ENCODE measurements around the gene SNTN.
"Not testable (repeated sequence)": the region's sequence is repeated elsewhere in the genome, so short reads cannot be mapped to it uniquely, and the experiment has no call there.

Gene SNTN

GRCh38 chr3:63652066-63652725 lies at the start of gene SNTN:
Gene SNTN, plus strand, starts transcription at chr3:63652675. Its CDS starts 13 bp downstream, at chr3:63652688.
- H3K4me1 Mint-ChIP-seq (ENCODE audit: low read depth): no peaks in the 10 kb centered on the region
- H3K4me3 Mint-ChIP-seq: no peak within 1 kb of the TSS
- no peaks in the 10 kb centered on the region for H3K9me3 Mint-ChIP-seq (ENCODE audit: low read depth)
- no peaks in the 10 kb centered on the region for H3K36me3 Mint-ChIP-seq
- no peak within 1 kb of the TSS for H3K27ac Mint-ChIP-seq
- H3K27me3 Mint-ChIP-seq: no peaks in the 10 kb centered on the region

GRCh38 chr3:63607716-63608115 lies 44.8 kb upstream of the SNTN start:
- H3K27ac Mint-ChIP-seq: no peak overlapping the region
- H3K27me3 Mint-ChIP-seq: peaks cover 3% of the 10 kb centered on the region
- H3K9me3 Mint-ChIP-seq (ENCODE audit: low read depth): no peaks in the 10 kb centered on the region
- H3K4me3 Mint-ChIP-seq: no peak overlapping the region
- H3K36me3 Mint-ChIP-seq: no peaks in the 10 kb centered on the region
- no peaks in the 10 kb centered on the region for H3K4me1 Mint-ChIP-seq (ENCODE audit: low read depth)

GRCh38 chr3:63609408-63609807 lies 43.1 kb upstream of the SNTN start:
- no peak overlapping the region for H3K4me3 Mint-ChIP-seq
- H3K27me3 Mint-ChIP-seq: no peaks in the 10 kb centered on the region
- H3K27ac Mint-ChIP-seq: no peak overlapping the region
- H3K4me1 Mint-ChIP-seq (ENCODE audit: low read depth): no peaks in the 10 kb centered on the region
- H3K36me3 Mint-ChIP-seq: no peaks in the 10 kb centered on the region
- no peaks in the 10 kb centered on the region for H3K9me3 Mint-ChIP-seq (ENCODE audit: low read depth)

- H3K27ac Mint-ChIP-seq: no peak overlapping the region
- no peaks in the 10 kb centered on the region for H3K4me1 Mint-ChIP-seq (ENCODE audit: low read depth)
- H3K36me3 Mint-ChIP-seq: no peaks in the 10 kb centered on the region
- H3K9me3 Mint-ChIP-seq (ENCODE audit: low read depth): no peaks in the 10 kb centered on the region
- no peak overlapping the region for H3K4me3 Mint-ChIP-seq
- no peaks in the 10 kb centered on the region for H3K27me3 Mint-ChIP-seq
Measured at GRCh38 chr3:63609834-63610233, 42.6 kb upstream of the SNTN start.

- Mint-ChIP-seq H3K4me3 (no peak overlapping the region), H3K9me3 (ENCODE audit: low read depth) (no peaks in the 10 kb centered on the region), H3K4me1 (ENCODE audit: low read depth) (no peaks in the 10 kb centered on the region), H3K27ac (no peak overlapping the region), H3K36me3 (no peaks in the 10 kb centered on the region), H3K27me3 (no peaks in the 10 kb centered on the region)
Measured at GRCh38 chr3:63611382-63611781, 41.1 kb upstream of the SNTN start.

GRCh38 chr3:63613561-63613960 lies 38.9 kb upstream of the SNTN start:
- Mint-ChIP-seq H3K27ac (no peak overlapping the region), H3K4me3 (no peak overlapping the region), H3K4me1 (ENCODE audit: low read depth) (no peaks in the 10 kb centered on the region), H3K27me3 (no peaks in the 10 kb centered on the region), H3K9me3 (ENCODE audit: low read depth) (no peaks in the 10 kb centered on the region), H3K36me3 (no peaks in the 10 kb centered on the region)

- Mint-ChIP-seq H3K27ac (no peak overlapping the region), H3K4me1 (ENCODE audit: low read depth) (no peaks in the 10 kb centered on the region), H3K36me3 (no peaks in the 10 kb centered on the region), H3K4me3 (no peak overlapping the region), H3K9me3 (ENCODE audit: low read depth) (no peaks in the 10 kb centered on the region), H3K27me3 (peaks cover 7% of the 10 kb centered on the region)
Measured at GRCh38 chr3:63617391-63617790, 35.1 kb upstream of the SNTN start.

GRCh38 chr3:63624941-63625560 lies 27.4 kb upstream of the SNTN start:
- Mint-ChIP-seq H3K4me3 (no peak overlapping the region), H3K27ac (no peak overlapping the region), H3K9me3 (ENCODE audit: low read depth) (no peaks in the 10 kb centered on the region), H3K4me1 (ENCODE audit: low read depth) (no peaks in the 10 kb centered on the region), H3K36me3 (no peaks in the 10 kb centered on the region), H3K27me3 (peaks cover 9% of the 10 kb centered on the region)

GRCh38 chr3:63631670-63632069 lies 20.8 kb upstream of the SNTN start:
- peaks cover 3% of the 10 kb centered on the region for H3K9me3 Mint-ChIP-seq (ENCODE audit: low read depth)
- no peaks in the 10 kb centered on the region for H3K36me3 Mint-ChIP-seq
- H3K4me3 Mint-ChIP-seq: no peak overlapping the region
- no peaks in the 10 kb centered on the region for H3K27me3 Mint-ChIP-seq
- no peak overlapping the region for H3K27ac Mint-ChIP-seq
- no peaks in the 10 kb centered on the region for H3K4me1 Mint-ChIP-seq (ENCODE audit: low read depth)

- Mint-ChIP-seq H3K4me1 (ENCODE audit: low read depth) (no peaks in the 10 kb centered on the region), H3K27ac (no peak overlapping the region), H3K9me3 (ENCODE audit: low read depth) (peaks cover 4% of the 10 kb centered on the region), H3K4me3 (no peak overlapping the region), H3K36me3 (no peaks in the 10 kb centered on the region), H3K27me3 (peaks cover 2% of the 10 kb centered on the region)
Measured at GRCh38 chr3:63635186-63635585, 17.3 kb upstream of the SNTN start.

GRCh38 chr3:63639806-63640205 lies 12.7 kb upstream of the SNTN start:
- no peaks in the 10 kb centered on the region for H3K36me3 Mint-ChIP-seq

GRCh38 chr3:63642488-63642887 lies 10.0 kb upstream of the SNTN start:
- Mint-ChIP-seq H3K27ac (no peak overlapping the region), H3K4me1 (ENCODE audit: low read depth) (no peaks in the 10 kb centered on the region), H3K27me3 (peaks cover 6% of the 10 kb centered on the region), H3K36me3 (no peaks in the 10 kb centered on the region), H3K4me3 (no peak overlapping the region), H3K9me3 (ENCODE audit: low read depth) (peaks cover 3% of the 10 kb centered on the region)

More at GRCh38 chr3:63639806-63640205, 12.7 kb upstream of the SNTN start:
- H3K4me3 Mint-ChIP-seq: no peak overlapping the region
- H3K27me3 Mint-ChIP-seq: peaks cover 6% of the 10 kb centered on the region
- H3K27ac Mint-ChIP-seq: no peak overlapping the region
- no peaks in the 10 kb centered on the region for H3K4me1 Mint-ChIP-seq (ENCODE audit: low read depth)
- H3K9me3 Mint-ChIP-seq (ENCODE audit: low read depth): peaks cover 7% of the 10 kb centered on the region

GRCh38 chr3:63644212-63644797 lies 8.2 kb upstream of the SNTN start:
- H3K4me3 Mint-ChIP-seq: no peak overlapping the region
- no peaks in the 10 kb centered on the region for H3K4me1 Mint-ChIP-seq (ENCODE audit: low read depth)
- peaks cover 4% of the 10 kb centered on the region for H3K27me3 Mint-ChIP-seq
- H3K27ac Mint-ChIP-seq: no peak overlapping the region
- H3K9me3 Mint-ChIP-seq (ENCODE audit: low read depth): peaks cover 3% of the 10 kb centered on the region
- H3K36me3 Mint-ChIP-seq: no peaks in the 10 kb centered on the region

- not testable (repeated sequence) for H3K4me3 Mint-ChIP-seq; H3K4me1 Mint-ChIP-seq (ENCODE audit: low read depth); H3K36me3 Mint-ChIP-seq
Measured at GRCh38 chr3:63644928-63645781, 7.3 kb upstream of the SNTN start.

GRCh38 chr3:63654211-63654610 lies 1.7 kb downstream of the SNTN start:
- H3K27ac Mint-ChIP-seq: no peak overlapping the region
- no peaks in the 10 kb centered on the region for H3K27me3 Mint-ChIP-seq
- H3K4me3 Mint-ChIP-seq: no peak overlapping the region
- no peaks in the 10 kb centered on the region for H3K9me3 Mint-ChIP-seq (ENCODE audit: low read depth)
- no peaks in the 10 kb centered on the region for H3K4me1 Mint-ChIP-seq (ENCODE audit: low read depth)
- no peaks in the 10 kb centered on the region for H3K36me3 Mint-ChIP-seq

More at GRCh38 chr3:63644928-63645781, 7.3 kb upstream of the SNTN start:
- not testable (repeated sequence) for H3K9me3 Mint-ChIP-seq (ENCODE audit: low read depth); H3K27ac Mint-ChIP-seq; H3K27me3 Mint-ChIP-seq
